ENCODE results near the gene CCT6B. TPM values are rescaled to one million over a fixed set of nuclear protein-coding genes. Genes with fewer than 3 reads are reported as not detected.
"Not testable (repeated sequence)": the region's sequence is repeated elsewhere in the genome, so short reads cannot be mapped to it uniquely, and the experiment has no call there.

Gene CCT6B
- total and polyA plus RNA-seq, 2 of the 4 experiments (the other 2 are of a cell fraction) = 0.72 to 1.1 TPM

- no peak for TF ChIP-seq FOS (IDR thresholded peaks at IDR 0.05; ENCODE audit: low read depth, low read length)
These were observed 41.8 kb upstream of the CCT6B start (continued) for GRCh38 chr17:35002876-35003551.

GRCh38 chr17:35001549-35001948 lies 40.3 kb upstream of the CCT6B start:
- no peak overlapping the region for H3K56ac ChIP-seq (ENCODE audit: extremely low read depth, insufficient read depth, low read length)
- H3K9me3 ChIP-seq (ENCODE audit: control insufficient read depth, insufficient read depth, low read length) = no peaks in the 10 kb centered on the region
- CTCF ChIA-PET = no interaction called here
- DNase-seq = peak; percentile 6
- H3K14ac ChIP-seq (replicated peaks; ENCODE audit: low read depth, low read length) = no peak overlapping the region
- H3K79me1 ChIP-seq (ENCODE audit: low read depth in 1 of 2, low read length in 2 of 2) = peaks cover 0 to 15% of the 10 kb centered on the region in 2 experiments; a peak in 1 of 4 replicates
- no peak overlapping the region for H3K18ac ChIP-seq (ENCODE audit: low read depth, low read length)
- peaks cover 22% of the 10 kb centered on the region for H3K4me1 ChIP-seq (ENCODE audit: control insufficient read depth, insufficient read depth, low read length)
- in situ Hi-C loops (cut with MboI; ENCODE audit: low sequenced_read_pairs) = no loop called here
- POLR2A ChIA-PET (ENCODE audit: unreplicated experiment) = no interaction called here
- no peak overlapping the region for H3K4me3 ChIP-seq (ENCODE audit: insufficient read depth, low read depth, low read length)
- no peak overlapping the region for H3K4me2 ChIP-seq (ENCODE audit: low read depth, low read length)
- no peak overlapping the region for H3K4ac ChIP-seq (ENCODE audit: low read depth, low read length)
- no peak overlapping the region for H2BK15ac ChIP-seq (ENCODE audit: low read depth, low read length)
- no TSS peak for BruUV-seq (replicated peaks)
- intact Hi-C loops (cut with micrococcal nuclease) = no loop called here
- no peaks in the 10 kb centered on the region for H3K27me3 ChIP-seq (ENCODE audit: control insufficient read depth, insufficient read depth, low read length)
- no peak overlapping the region for H2BK5ac ChIP-seq (ENCODE audit: low read depth, low read length, poor library complexity, severe bottlenecking)
- TF ChIP-seq RFX5 (IDR thresholded peaks at IDR 0.05; ENCODE audit: low read depth, low read length) = no peak
- TF ChIP-seq NFE2L2 (IDR thresholded peaks at IDR 0.05; ENCODE audit: low read depth, low read length) = no peak
- no peak for TF ChIP-seq BHLHE40 (IDR thresholded peaks at IDR 0.05; ENCODE audit: low read depth, low read length)
- TF ChIP-seq POLR2A (IDR thresholded peaks at IDR 0.05; ENCODE audit: low read depth, low read length) = no peak
- H2BK20ac ChIP-seq (ENCODE audit: low read depth, low read length) = no peak overlapping the region
- H4K8ac ChIP-seq (ENCODE audit: low read depth in 2 of 2, low read length in 2 of 2) = no peak overlapping the region
- H3K27ac ChIP-seq (ENCODE audit: insufficient read depth, low read length) = no peak overlapping the region
- H3K9me1 ChIP-seq (ENCODE audit: insufficient read depth, low read length) = peaks cover 11% of the 10 kb centered on the region
- H2AK9ac ChIP-seq (replicated peaks; ENCODE audit: low read depth, low read length, poor library complexity) = no peak overlapping the region
- H4K5ac ChIP-seq (ENCODE audit: low read depth, low read length) = no peak overlapping the region
- no peak for ATAC-seq (ENCODE audit: low read depth)
- H3K9ac ChIP-seq (ENCODE audit: low read depth, low read length) = no peak overlapping the region
- H4K91ac ChIP-seq (ENCODE audit: insufficient read depth, low read depth, low read length) = no peak overlapping the region
- H3K23ac ChIP-seq (ENCODE audit: low read depth, low read length) = no peak overlapping the region
- H2AFZ ChIP-seq (replicated peaks; ENCODE audit: low read length, poor library complexity) = no peak overlapping the region
- WGBS, 2 experiments (ENCODE audit: extremely low coverage in 2 of 2, insufficient read length in 1 of 2) = no CpG with 5 or more reads among the region's 2 CpGs
- H2AK5ac ChIP-seq (ENCODE audit: low read depth, low read length) = no peak overlapping the region
- dilution Hi-C loops (cut with HindIII; ENCODE audit: low sequenced_read_pairs, unreplicated experiment) = no loop called here
- no peak overlapping the region for H2BK120ac ChIP-seq (ENCODE audit: low read depth, low read length)
- peaks cover 43% of the 10 kb centered on the region for H3K36me3 ChIP-seq (ENCODE audit: control insufficient read depth, insufficient read depth, low read length)
- H4K20me1 ChIP-seq (ENCODE audit: insufficient read depth, low read length) = no peaks in the 10 kb centered on the region

GRCh38 chr17:35000965-35001364 lies 39.7 kb upstream of the CCT6B start:
- H3K23ac ChIP-seq (ENCODE audit: low read depth, low read length); H3K4me3 ChIP-seq (ENCODE audit: insufficient read depth, low read depth, low read length); dilution Hi-C loops (cut with HindIII; ENCODE audit: low sequenced_read_pairs, unreplicated experiment); H2BK120ac ChIP-seq (ENCODE audit: low read depth, low read length); intact Hi-C loops (cut with micrococcal nuclease); H3K27ac ChIP-seq (ENCODE audit: insufficient read depth, low read length); DNase-seq; H2AFZ ChIP-seq (replicated peaks; ENCODE audit: low read length, poor library complexity); H4K8ac ChIP-seq (ENCODE audit: low read depth in 2 of 2, low read length in 2 of 2); H2BK15ac ChIP-seq (ENCODE audit: low read depth, low read length); in situ Hi-C loops (cut with MboI; ENCODE audit: low sequenced_read_pairs); H3K14ac ChIP-seq (replicated peaks; ENCODE audit: low read depth, low read length); H2BK5ac ChIP-seq (ENCODE audit: low read depth, low read length, poor library complexity, severe bottlenecking); POLR2A ChIA-PET (ENCODE audit: unreplicated experiment); H3K9ac ChIP-seq (ENCODE audit: low read depth, low read length); ATAC-seq (ENCODE audit: low read depth); CTCF ChIA-PET; H4K91ac ChIP-seq (ENCODE audit: insufficient read depth, low read depth, low read length); H2BK20ac ChIP-seq (ENCODE audit: low read depth, low read length); H3K27me3 ChIP-seq (ENCODE audit: control insufficient read depth, insufficient read depth, low read length); H3K18ac ChIP-seq (ENCODE audit: low read depth, low read length); H3K9me3 ChIP-seq (ENCODE audit: control insufficient read depth, insufficient read depth, low read length); H2AK9ac ChIP-seq (replicated peaks; ENCODE audit: low read depth, low read length, poor library complexity); H2AK5ac ChIP-seq (ENCODE audit: low read depth, low read length); BruUV-seq (replicated peaks); H4K20me1 ChIP-seq (ENCODE audit: insufficient read depth, low read length); H3K56ac ChIP-seq (ENCODE audit: extremely low read depth, insufficient read depth, low read length); H3K4me2 ChIP-seq (ENCODE audit: low read depth, low read length); H4K5ac ChIP-seq (ENCODE audit: low read depth, low read length); H3K4ac ChIP-seq (ENCODE audit: low read depth, low read length): not testable (repeated sequence)
- peaks cover 22% of the 10 kb centered on the region for H3K4me1 ChIP-seq (ENCODE audit: control insufficient read depth, insufficient read depth, low read length)
- H3K9me1 ChIP-seq (ENCODE audit: insufficient read depth, low read length) = peaks cover 11% of the 10 kb centered on the region
- peaks cover 43% of the 10 kb centered on the region for H3K36me3 ChIP-seq (ENCODE audit: control insufficient read depth, insufficient read depth, low read length)
- peaks cover 0 to 15% of the 10 kb centered on the region in 2 experiments; a peak in 1 of 4 replicates for H3K79me1 ChIP-seq (ENCODE audit: low read depth in 1 of 2, low read length in 2 of 2)
- WGBS, 2 experiments (ENCODE audit: extremely low coverage in 2 of 2, insufficient read length in 1 of 2) = 100% methylated on average over 4 of the region's 14 CpGs; no CpG with 5 or more reads in 1 of the 2 experiments

Measured in IMR-90 (cell line).